Activated naive CD4-positive, alpha-beta T cell treated with anti-CD3 and anti-CD28 coated beads for 36 hours (primary cell): ENCODE results near the gene CPEB1. TPM values are rescaled to one million over a fixed set of nuclear protein-coding genes. Genes with fewer than 3 reads are reported as not detected.
A peak's percentile ranks its signal among the peaks of the same experiment; 100 is the strongest.

Experiments
- CTCF ChIA-PET: fragments of 350-600 bp; sonication (Branson Sonifier 250); formaldehyde crosslinking; loops from one replicate; lab custom pipeline; 2021; ENCODE audit warnings: antibody characterized with exemption; lab: Charles Lee
- DNase-seq: peaks from one replicate; pipeline ENCODE4 v3.0.0-alpha.2; 2020
- H3K27ac Mint-ChIP-seq: one replicate; pipeline ENCODE4 v1.8.0; 2021; ENCODE audit warnings: mild to moderate bottlenecking, mixed read lengths
- H3K27me3 Mint-ChIP-seq: one replicate; pipeline ENCODE4 v1.8.0; 2021; ENCODE audit warnings: low read depth, mixed read lengths
- H3K36me3 Mint-ChIP-seq: one replicate; pipeline ENCODE4 v1.8.0; 2021; ENCODE audit warnings: low read depth, mixed read lengths
- H3K4me1 Mint-ChIP-seq: one replicate; pipeline ENCODE4 v1.8.0; 2021; ENCODE audit warnings: low read depth, mixed read lengths
- H3K4me3 Mint-ChIP-seq: one replicate; pipeline ENCODE4 v1.8.0; 2021; ENCODE audit warnings: mild to moderate bottlenecking, moderate library complexity, mixed read lengths
- H3K9me3 Mint-ChIP-seq: one replicate; pipeline ENCODE4 v1.8.0; 2021; ENCODE audit warnings: mixed read lengths
- intact Hi-C: fragments of 100-400 bp; cut with micrococcal nuclease; formaldehyde crosslinking; loops from one replicate; pipeline ENCODE4 v1.15.1; 2023
- total RNA-seq, 2 experiments: library from RNA; stranded (reverse); gene quantifications; one replicate each; pipeline ENCODE4 v1.2.3, GENCODE V29; 2021

CPEB1 gene
- total RNA-seq, 2 experiments from 2014 or later, result 0.10 TPM; not detected in 1

DNA sequence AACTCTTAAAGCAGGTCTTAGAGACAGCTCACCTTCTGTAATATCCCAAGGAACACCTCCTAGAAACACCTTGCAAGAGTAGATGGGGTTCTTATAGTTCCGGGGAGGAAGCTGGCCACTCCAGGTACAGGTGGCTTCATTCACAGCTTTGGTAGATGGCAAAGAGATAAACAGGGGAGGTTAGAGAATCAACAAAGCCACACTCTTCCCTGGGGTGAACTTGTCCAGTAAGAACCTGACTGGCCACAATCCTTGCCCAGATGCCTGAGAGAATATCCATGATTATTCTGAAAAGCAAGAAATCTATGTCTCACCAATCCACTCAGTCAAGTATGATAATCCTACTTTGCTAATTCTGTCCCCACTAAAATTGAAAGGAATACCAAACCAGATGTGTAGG is 93.3 kb downstream of the CPEB1 start:
- H3K27me3 Mint-ChIP-seq, result peaks cover 2% of the 10 kb centered on the region
- intact Hi-C loops, result no loop called here
- no peaks in the 10 kb centered on the region for H3K4me1 Mint-ChIP-seq
- no peak overlapping the region for H3K4me3 Mint-ChIP-seq
- H3K36me3 Mint-ChIP-seq, result no peaks in the 10 kb centered on the region
- no peak for DNase-seq
- no peak overlapping the region for H3K27ac Mint-ChIP-seq
- CTCF ChIA-PET, result interaction anchor here (0.8 to 1.0 kb wide), 2 partner anchors 15 to 23 kb away, joined by 3 to 4 read pairs; no protein-coding TSS in a partner anchor
- H3K9me3 Mint-ChIP-seq, result no peaks in the 10 kb centered on the region

DNA sequence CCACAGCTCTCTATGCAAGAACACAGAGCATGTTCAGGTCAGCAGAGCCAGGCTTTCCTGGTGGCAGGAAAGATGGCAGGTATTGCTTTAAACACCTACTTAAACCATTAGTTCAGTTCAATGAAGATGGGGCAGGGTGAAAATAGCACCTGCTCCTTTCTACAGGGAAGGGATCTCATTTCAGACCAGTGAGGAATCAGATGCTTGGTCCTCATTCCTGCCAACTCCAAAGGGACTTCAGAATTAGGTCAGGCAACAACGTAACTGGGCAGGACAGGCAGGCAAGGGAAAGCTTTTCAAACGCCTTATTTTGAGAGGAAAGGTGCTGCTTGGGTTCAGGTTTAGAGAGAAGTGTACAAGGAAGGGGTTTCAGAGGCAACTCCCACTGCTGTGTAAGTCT is 94.3 kb downstream of the CPEB1 start:
- Mint-ChIP-seq H3K9me3 (no peaks in the 10 kb centered on the region), H3K27ac (no peak overlapping the region), H3K27me3 (peaks cover 2% of the 10 kb centered on the region), H3K4me1 (no peaks in the 10 kb centered on the region), H3K36me3 (no peaks in the 10 kb centered on the region), H3K4me3 (no peak overlapping the region)
- CTCF ChIA-PET, result interaction anchor here (0.5 to 1.0 kb wide), 3 partner anchors 16 to 378 kb away, joined by 3 to 4 read pairs (median 3); no protein-coding TSS in a partner anchor
- DNase-seq, result no peak
- intact Hi-C loops, result no loop called here

DNA sequence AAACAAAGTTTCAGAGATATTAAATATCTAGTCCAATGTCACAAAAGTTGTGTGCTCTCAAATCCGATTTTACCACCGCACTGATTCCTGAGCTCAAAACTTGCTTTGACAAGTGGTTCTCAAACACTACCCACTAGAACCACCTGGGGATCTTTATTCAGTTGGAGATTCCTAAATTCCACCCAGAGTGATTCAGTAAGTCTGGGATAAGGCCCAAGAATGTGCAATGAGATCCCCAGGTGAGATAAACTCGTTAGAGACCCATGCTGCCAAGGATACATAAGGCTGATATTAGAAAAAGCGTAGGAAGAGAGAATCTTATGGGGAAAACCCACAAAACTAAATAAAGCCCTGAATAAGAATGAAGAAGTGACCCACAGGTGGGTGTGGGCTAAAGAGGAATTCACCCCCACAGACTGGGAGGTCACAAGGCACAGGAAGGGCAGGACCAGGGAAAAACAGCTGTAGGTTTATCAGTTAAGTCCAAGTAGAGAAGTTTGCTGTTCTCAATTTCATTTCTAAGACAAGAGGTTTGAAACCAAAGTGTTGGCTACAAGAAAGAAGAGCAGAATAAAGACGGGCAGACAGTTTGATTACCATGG is 95.4 kb downstream of the CPEB1 start:
- H3K9me3 Mint-ChIP-seq, result no peaks in the 10 kb centered on the region
- H3K4me3 Mint-ChIP-seq, result no peak overlapping the region
- H3K27me3 Mint-ChIP-seq, result peaks cover 2% of the 10 kb centered on the region
- no peak overlapping the region for H3K27ac Mint-ChIP-seq
- no peaks in the 10 kb centered on the region for H3K36me3 Mint-ChIP-seq
- no peak for DNase-seq
- intact Hi-C loops, result no loop called here
- no peaks in the 10 kb centered on the region for H3K4me1 Mint-ChIP-seq
- CTCF ChIA-PET, result interaction anchor here (0.5 to 0.6 kb wide), 2 partner anchors 151 to 167 kb away, joined by 3 read pairs; no protein-coding TSS in a partner anchor

GRCh38 chr15:82549199-82549665 is 97.9 kb downstream of the CPEB1 start:
- CTCF ChIA-PET, result interaction anchor here (0.8 kb wide), 1 partner anchor 17 kb away, joined by 3 read pairs; no protein-coding TSS in a partner anchor

GRCh38 chr15:82548700-82549099 is 98.5 kb downstream of the CPEB1 start:
- Mint-ChIP-seq H3K36me3 (no peaks in the 10 kb centered on the region), H3K4me3 (no peak overlapping the region), H3K9me3 (no peaks in the 10 kb centered on the region), H3K4me1 (no peaks in the 10 kb centered on the region), H3K27ac (no peak overlapping the region), H3K27me3 (peaks cover 2% of the 10 kb centered on the region)
- intact Hi-C loops, result no loop called here
- no peak for DNase-seq
- CTCF ChIA-PET, result interaction anchor here (0.8 kb wide), 1 partner anchor 17 kb away, joined by 3 read pairs; no protein-coding TSS in a partner anchor

More at GRCh38 chr15:82549199-82549665, 97.9 kb downstream of the CPEB1 start:
- no peak for DNase-seq
- Mint-ChIP-seq H3K4me3 (no peak overlapping the region), H3K27ac (no peak overlapping the region), H3K36me3 (no peaks in the 10 kb centered on the region), H3K9me3 (no peaks in the 10 kb centered on the region), H3K27me3 (peaks cover 2% of the 10 kb centered on the region), H3K4me1 (no peaks in the 10 kb centered on the region)
- intact Hi-C loops, result no loop called here

DNA sequence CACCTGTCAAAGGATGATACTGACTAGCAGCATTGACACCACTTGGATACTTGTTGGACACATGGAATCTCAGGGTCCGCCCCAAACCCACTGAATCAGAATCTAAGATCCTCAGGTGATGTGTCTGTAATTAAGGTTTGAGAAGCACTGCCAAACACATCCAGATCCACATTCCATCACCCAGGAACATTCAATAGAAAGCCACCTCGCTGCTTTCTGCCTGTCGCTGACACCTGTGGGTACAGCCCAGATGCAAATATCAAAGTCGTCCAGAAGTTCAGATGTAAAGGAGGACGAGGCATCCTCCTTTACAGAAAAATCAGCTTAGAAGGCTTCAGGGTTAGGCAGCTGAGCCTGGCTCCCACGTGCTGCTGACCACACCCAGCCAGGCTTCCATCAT is 101.7 kb downstream of the CPEB1 start:
- H3K4me3 Mint-ChIP-seq, result no peak overlapping the region
- H3K27me3 Mint-ChIP-seq, result no peaks in the 10 kb centered on the region
- peaks cover 4% of the 10 kb centered on the region for H3K4me1 Mint-ChIP-seq
- H3K36me3 Mint-ChIP-seq, result peaks cover 7% of the 10 kb centered on the region
- CTCF ChIA-PET, result no interaction called here
- no peak for DNase-seq
- H3K27ac Mint-ChIP-seq, result no peak overlapping the region
- intact Hi-C loops, result no loop called here
- H3K9me3 Mint-ChIP-seq, result no peaks in the 10 kb centered on the region

DNA sequence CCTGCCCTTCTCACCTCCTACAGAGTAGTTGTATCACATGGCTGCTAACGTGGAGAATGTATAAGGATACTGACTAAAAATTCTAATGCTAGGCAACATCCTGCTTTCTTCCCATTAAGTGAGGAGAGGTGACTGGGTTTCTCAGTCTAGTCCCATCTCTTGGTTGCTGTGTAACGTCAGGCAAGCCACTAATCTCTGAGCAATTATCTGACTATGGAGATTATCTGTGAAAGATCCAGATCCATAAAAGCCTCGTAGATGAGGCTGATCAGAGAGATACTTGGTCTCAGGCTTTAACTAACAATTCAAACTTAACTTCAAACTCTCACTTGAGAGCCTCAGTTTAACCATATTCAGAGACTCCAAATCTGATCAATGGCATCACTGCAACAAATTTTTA is 102.2 kb downstream of the CPEB1 start:
- no peak overlapping the region for H3K27ac Mint-ChIP-seq

DNA sequence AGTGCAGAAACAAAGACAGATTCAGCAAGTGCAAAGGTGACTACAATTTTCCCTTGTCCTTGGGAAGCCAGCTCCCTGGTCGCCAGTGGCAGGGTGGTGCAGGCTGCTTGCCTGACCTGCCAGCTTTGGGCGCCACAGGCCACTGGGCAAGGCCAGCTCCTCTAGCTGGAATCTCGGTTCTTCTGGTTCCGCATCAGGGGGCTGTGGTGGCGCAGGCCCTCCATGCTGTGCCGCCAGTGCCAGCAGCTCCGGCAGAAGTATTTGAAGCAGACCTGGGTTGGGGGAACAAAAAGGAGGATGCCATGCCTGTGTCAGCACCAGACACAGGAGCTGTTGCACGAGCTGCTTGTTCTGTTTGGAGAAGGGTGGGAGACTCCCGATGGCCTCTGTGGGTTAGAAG is 102.7 kb downstream of the CPEB1 start:
- intact Hi-C loops, result no loop called here
- Mint-ChIP-seq H3K4me3 (no peak overlapping the region), H3K27me3 (no peaks in the 10 kb centered on the region), H3K9me3 (no peaks in the 10 kb centered on the region), H3K36me3 (peaks cover 16% of the 10 kb centered on the region), H3K4me1 (peaks cover 4% of the 10 kb centered on the region), H3K27ac (no peak overlapping the region)
- CTCF ChIA-PET, result interaction anchor here (0.6 kb wide), 1 partner anchor 68 kb away, joined by 3 read pairs; no protein-coding TSS in a partner anchor
- no peak for DNase-seq

More for the DNA sequence above, 102.2 kb downstream of the CPEB1 start:
- H3K4me1 Mint-ChIP-seq, result peaks cover 4% of the 10 kb centered on the region
- no peaks in the 10 kb centered on the region for H3K9me3 Mint-ChIP-seq
- no peak for DNase-seq
- H3K27me3 Mint-ChIP-seq, result no peaks in the 10 kb centered on the region
- H3K4me3 Mint-ChIP-seq, result no peak overlapping the region
- CTCF ChIA-PET, result interaction anchor here (0.6 kb wide), 1 partner anchor 67 kb away, joined by 3 read pairs; no protein-coding TSS in a partner anchor
- intact Hi-C loops, result no loop called here
- peaks cover 10% of the 10 kb centered on the region for H3K36me3 Mint-ChIP-seq

GRCh38 chr15:82543160-82543559 is 104.0 kb downstream of the CPEB1 start:
- Mint-ChIP-seq H3K4me1 (peaks cover 13% of the 10 kb centered on the region), H3K36me3 (peaks cover 29% of the 10 kb centered on the region), H3K27me3 (no peaks in the 10 kb centered on the region), H3K27ac (no peak overlapping the region), H3K9me3 (no peaks in the 10 kb centered on the region), H3K4me3 (peak overlapping the region; percentile 0)
- intact Hi-C loops, result no loop called here
- CTCF ChIA-PET, result interaction anchor here (1.3 kb wide), 1 partner anchor 12 kb away, joined by 8 read pairs; no protein-coding TSS in a partner anchor
- DNase-seq, result no peak

DNA sequence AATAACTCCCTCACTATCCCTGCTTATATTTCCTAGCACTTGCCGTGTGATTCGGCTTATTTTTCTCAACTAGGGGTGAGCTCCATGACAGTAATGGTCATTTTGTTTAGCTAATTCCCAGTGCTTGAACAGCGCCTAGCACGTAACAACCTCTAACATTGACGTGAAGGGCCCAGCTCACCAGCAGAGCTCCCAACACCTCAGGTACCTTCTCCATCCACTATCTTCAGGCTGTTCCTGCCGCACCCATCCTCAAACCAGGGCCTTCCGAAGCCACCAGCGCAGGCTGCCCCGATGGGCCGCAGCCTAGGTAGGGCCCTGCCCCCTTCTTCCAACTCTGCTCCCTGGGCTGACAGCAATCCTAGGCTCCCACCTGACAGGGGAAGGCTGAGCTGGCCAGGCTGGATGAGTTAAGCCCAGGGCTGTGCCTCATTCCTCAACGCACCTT is 106.2 kb downstream of the CPEB1 start:
- CTCF ChIA-PET, result interaction anchor here (0.7 to 2.3 kb wide), 5 partner anchors 10 to 459 kb away, joined by 3 to 17 read pairs (median 7); no protein-coding TSS in a partner anchor
- Mint-ChIP-seq H3K27me3 (no peaks in the 10 kb centered on the region), H3K36me3 (peaks cover 49% of the 10 kb centered on the region), H3K27ac (peak overlapping the region; percentile 90), H3K9me3 (no peaks in the 10 kb centered on the region), H3K4me1 (peaks cover 32% of the 10 kb centered on the region), H3K4me3 (peak overlapping the region; percentile 85)
- intact Hi-C loops, result loop anchor here (1.0 kb wide), 6 partner anchors 139 to 526 kb away; partner anchors contain the start of genes AP3B2, BTBD1 and C15orf40
- no peak for DNase-seq

- Mint-ChIP-seq H3K27ac (peak within 1 kb of the TSS; percentile 96), H3K9me3 (no peaks in the 10 kb centered on the region), H3K4me1 (peaks cover 34% of the 10 kb centered on the region), H3K27me3 (no peaks in the 10 kb centered on the region), H3K36me3 (peaks cover 55% of the 10 kb centered on the region), H3K4me3 (peak within 1 kb of the TSS; percentile 85)
- peak; percentile 96 for DNase-seq
- CTCF ChIA-PET, result interaction anchor here (0.6 to 2.3 kb wide), 5 partner anchors 9 to 1591 kb away, joined by 3 to 17 read pairs (median 7); no protein-coding TSS in a partner anchor
- intact Hi-C loops, result loop anchor here (1.0 kb wide), 6 partner anchors 140 to 527 kb away; partner anchors contain the start of genes AP3B2, BTBD1 and C15orf40
These were observed 106.8 kb downstream of the CPEB1 start, which contains the start of gene RPS17 for GRCh38 chr15:82540055-82540983. TSS of gene RPS17 (minus strand) at chr15:82540457. CDS start at chr15:82540428, 29 bp downstream.
